Transverse colon (tissue), 3 donors: ENCODE data around the gene DRGX.

Experiments used
- CTCF ChIP-seq, 5 experiments: fragments of 200-600 bp in 3 of 5; fragments of 450-650 bp in 2 of 5; sonication (generic) in 3 of 5; IDR thresholded peaks; 1 replicate in 2 of 5; 2 replicates in 3 of 5; pipeline ENCODE4 v1.5.1; 2016 to 2017; ENCODE audit warnings: antibody characterized with exemption in 5 of 5, inconsistent platforms in 3 of 5, mild to moderate bottlenecking in 2 of 5, moderate library complexity in 1 of 5
- POLR2A ChIP-seq: fragments of 450-650 bp; IDR thresholded peaks from one replicate; pipeline ENCODE4 v1.6.1; 2016; ENCODE audit warnings: antibody characterized with exemption, mild to moderate bottlenecking, moderate library complexity

- TF ChIP-seq CTCF (IDR thresholded peaks at IDR 0.05) (no peak), POLR2A (no peak)
Measured at GRCh38 chr10:49364747-49365146, 31.1 kb downstream of the DRGX start.
